ENCODE measurements around the gene CTTNBP2. TPM values are rescaled to one million over a fixed set of nuclear protein-coding genes. Genes with fewer than 3 reads are reported as not detected.

CTTNBP2 gene
- total and polyA plus RNA-seq, 7 donors = 0.60 to 11.1 (median 4.9) TPM

GRCh38 chr7:117683430-117684175 lies 189.6 kb downstream of the CTTNBP2 start:
- WGBS, 2 donors = 46 to 65% methylated on average over 8 of the region's 8 CpGs
- intact Hi-C loops (cut with DNase I) = no loop called here
- H3K36me3 ChIP-seq = no peaks in the 10 kb centered on the region
- no peak overlapping the region for H3K27ac ChIP-seq
- H3K4me1 ChIP-seq = no peaks in the 10 kb centered on the region
- no peaks in the 10 kb centered on the region for H3K27me3 ChIP-seq
- DNase-seq = no peak
- no peak overlapping the region for H3K4me3 ChIP-seq
- H3K9me3 ChIP-seq = no peaks in the 10 kb centered on the region
- TF ChIP-seq EP300 (IDR thresholded peaks at IDR 0.05) (no peak), POLR2AphosphoS5 (IDR thresholded peaks at IDR 0.05) (no peak), CTCF (IDR thresholded peaks at IDR 0.05) (no peak), POLR2A (IDR thresholded peaks at IDR 0.05) (no peak)

GRCh38 chr7:117682681-117683385 lies 190.4 kb downstream of the CTTNBP2 start:
- H3K27me3 ChIP-seq = no peaks in the 10 kb centered on the region
- no peaks in the 10 kb centered on the region for H3K9me3 ChIP-seq
- no peak for DNase-seq
- intact Hi-C loops (cut with DNase I) = no loop called here
- WGBS, 2 donors = 13 to 65% methylated on average over 5 of the region's 5 CpGs
- no peak for TF ChIP-seq POLR2AphosphoS5 (IDR thresholded peaks at IDR 0.05)
- no peak for TF ChIP-seq EP300 (IDR thresholded peaks at IDR 0.05)
- no peak for TF ChIP-seq POLR2A (IDR thresholded peaks at IDR 0.05)
- no peak for TF ChIP-seq CTCF (IDR thresholded peaks at IDR 0.05)
- no peak overlapping the region for H3K4me3 ChIP-seq
- H3K27ac ChIP-seq = no peak overlapping the region
- H3K36me3 ChIP-seq = no peaks in the 10 kb centered on the region
- H3K4me1 ChIP-seq = no peaks in the 10 kb centered on the region

- H3K27ac ChIP-seq = no peak overlapping the region
- H3K9me3 ChIP-seq = no peaks in the 10 kb centered on the region
- H3K27me3 ChIP-seq = no peaks in the 10 kb centered on the region
- TF ChIP-seq POLR2A (IDR thresholded peaks at IDR 0.05) (no peak), EP300 (IDR thresholded peaks at IDR 0.05) (no peak), POLR2AphosphoS5 (IDR thresholded peaks at IDR 0.05) (no peak), CTCF (IDR thresholded peaks at IDR 0.05) (no peak)
- H3K4me1 ChIP-seq = no peaks in the 10 kb centered on the region
- WGBS, 2 donors = 86 to 94% methylated on average over 3 of the region's 3 CpGs
- H3K36me3 ChIP-seq = no peaks in the 10 kb centered on the region
- no peak overlapping the region for H3K4me3 ChIP-seq
- intact Hi-C loops (cut with DNase I) = no loop called here
- DNase-seq = no peak
Observed at GRCh38 chr7:117679120-117679519, 194.1 kb downstream of the CTTNBP2 start.

DNA sequence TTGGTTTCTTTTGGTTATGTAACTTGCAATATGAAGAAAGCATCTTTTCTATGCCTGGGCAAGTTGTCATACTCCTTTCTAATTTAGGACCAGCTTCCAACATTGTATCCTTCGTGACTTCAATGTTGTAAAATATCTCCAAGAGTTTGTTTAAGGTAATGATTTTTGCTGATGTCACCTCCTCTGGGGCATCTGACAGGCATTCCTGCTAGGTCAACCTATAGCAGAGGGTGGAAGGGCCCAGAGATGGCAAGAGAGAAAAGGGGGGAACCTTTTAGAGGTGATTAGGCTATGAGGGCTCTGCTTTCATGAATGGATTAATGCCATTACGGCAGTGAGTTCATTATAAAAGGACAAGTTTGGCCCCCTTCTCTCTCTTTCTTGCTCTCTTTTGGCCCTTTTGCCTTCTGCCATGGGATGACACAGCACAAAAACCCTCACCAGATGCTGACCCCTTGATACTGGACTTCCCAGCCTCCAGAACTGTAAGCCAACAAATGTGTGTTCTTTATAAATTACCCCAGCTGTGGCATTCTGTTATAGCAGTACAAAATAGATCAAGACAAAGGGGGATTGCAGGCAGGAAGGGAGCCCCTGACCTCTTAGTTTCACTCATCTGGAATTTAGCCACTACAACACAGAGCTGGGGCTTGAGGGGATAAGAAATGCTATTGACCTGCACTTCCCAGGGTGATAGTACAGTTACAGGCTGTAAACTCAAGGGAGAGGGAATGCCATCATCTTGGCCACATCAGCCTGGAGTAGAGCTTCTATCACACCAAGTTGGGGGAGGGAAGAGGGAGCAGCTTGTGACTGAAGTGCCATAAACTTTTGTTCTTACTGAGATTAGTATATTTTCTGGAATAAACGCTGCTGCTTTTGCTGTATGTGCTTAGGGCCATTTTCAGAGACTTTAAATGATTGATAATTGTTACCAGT lies 197.5 kb downstream of the CTTNBP2 start:
- WGBS, 2 donors = 41 to 65% methylated on average over 3 of the region's 3 CpGs
- Histone ChIP-seq H3K4me1 (no peaks in the 10 kb centered on the region), H3K36me3 (no peaks in the 10 kb centered on the region), H3K9me3 (no peaks in the 10 kb centered on the region), H3K27me3 (no peaks in the 10 kb centered on the region), H3K4me3 (no peak overlapping the region), H3K27ac (no peak overlapping the region)
- intact Hi-C loops (cut with DNase I) = no loop called here
- DNase-seq = no peak
- no peak for TF ChIP-seq POLR2A (IDR thresholded peaks at IDR 0.05)

DNA sequence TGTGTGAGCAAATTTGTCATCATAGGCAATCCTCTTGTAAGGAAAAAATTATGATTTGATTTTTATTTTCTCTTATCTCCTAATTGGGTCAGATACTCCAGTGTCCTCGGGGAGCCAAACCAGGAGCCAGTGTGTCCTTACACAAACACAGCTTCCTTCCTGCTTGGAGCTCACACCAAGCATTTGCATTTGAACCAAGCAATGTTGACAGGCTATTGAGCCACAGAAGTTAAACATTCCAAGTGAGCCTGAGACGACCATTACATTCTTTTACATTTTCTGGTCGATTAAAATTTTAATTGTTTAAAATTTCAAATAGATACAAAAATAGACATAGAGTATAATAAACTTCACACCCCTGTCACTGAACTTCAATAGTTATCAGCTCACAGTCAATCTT lies 198.6 kb downstream of the CTTNBP2 start:
- H3K27me3 ChIP-seq = no peaks in the 10 kb centered on the region
- H3K36me3 ChIP-seq = no peaks in the 10 kb centered on the region
- 5 to 24% methylated on average over 3 of the region's 3 CpGs for WGBS, 2 donors
- TF ChIP-seq POLR2A (IDR thresholded peaks at IDR 0.05) (no peak), CTCF (IDR thresholded peaks at IDR 0.05) (no peak), POLR2AphosphoS5 (IDR thresholded peaks at IDR 0.05) (no peak), EP300 (IDR thresholded peaks at IDR 0.05) (no peak)
- intact Hi-C loops (cut with DNase I) = no loop called here
- H3K9me3 ChIP-seq = no peaks in the 10 kb centered on the region
- DNase-seq = no peak
- H3K27ac ChIP-seq = no peak overlapping the region
- H3K4me3 ChIP-seq = no peak overlapping the region
- no peaks in the 10 kb centered on the region for H3K4me1 ChIP-seq
